Effector CD4-positive, alpha-beta T cell (primary cell): ENCODE results near the gene LRP1B.

ENCODE experiments used
- DNase-seq: peaks from one replicate; pipeline ENCODE4 v3.0.0-alpha.2; 2020

The LRP1B gene

GRCh38 chr2:140648393-140648792, 1482.4 kb downstream of the LRP1B start:
- DNase-seq = no peak

GRCh38 chr2:140643761-140644187, 1487.0 kb downstream of the LRP1B start:
- no peak for DNase-seq

- DNase-seq = no peak
These were observed 1489.7 kb downstream of the LRP1B start for GRCh38 chr2:140641163-140641562.

- no peak for DNase-seq
These were observed 1491.2 kb downstream of the LRP1B start for GRCh38 chr2:140639628-140640027.

- no peak for DNase-seq
These were observed 1500.3 kb downstream of the LRP1B start for GRCh38 chr2:140630557-140630956.

- DNase-seq = no peak
These were observed 1502.9 kb downstream of the LRP1B start for GRCh38 chr2:140627885-140628284.

GRCh38 chr2:140627136-140627535, 1503.7 kb downstream of the LRP1B start:
- no peak for DNase-seq

- no peak for DNase-seq
These were observed 1506.6 kb downstream of the LRP1B start for GRCh38 chr2:140624200-140624599.

- no peak for DNase-seq
These were observed 1509.0 kb downstream of the LRP1B start for GRCh38 chr2:140621583-140622362.

GRCh38 chr2:140604788-140605187, 1526.0 kb downstream of the LRP1B start:
- no peak for DNase-seq

GRCh38 chr2:140604096-140604495, 1526.7 kb downstream of the LRP1B start:
- no peak for DNase-seq

GRCh38 chr2:140603416-140603815, 1527.4 kb downstream of the LRP1B start:
- no peak for DNase-seq

- no peak for DNase-seq
These were observed 1529.0 kb downstream of the LRP1B start for GRCh38 chr2:140601801-140602200.

- no peak for DNase-seq
These were observed 1529.5 kb downstream of the LRP1B start for GRCh38 chr2:140601342-140601741.

GRCh38 chr2:140600116-140600515, 1530.7 kb downstream of the LRP1B start:
- no peak for DNase-seq

GRCh38 chr2:140597836-140598235, 1533.0 kb downstream of the LRP1B start:
- no peak for DNase-seq

GRCh38 chr2:140597205-140597604, 1533.6 kb downstream of the LRP1B start:
- no peak for DNase-seq

- DNase-seq = no peak
These were observed 1534.4 kb downstream of the LRP1B start for GRCh38 chr2:140596447-140596846.

GRCh38 chr2:140595107-140595506, 1535.7 kb downstream of the LRP1B start:
- no peak for DNase-seq

- DNase-seq = no peak
These were observed 1537.7 kb downstream of the LRP1B start for GRCh38 chr2:140593132-140593531.

- no peak for DNase-seq
These were observed 1541.1 kb downstream of the LRP1B start for GRCh38 chr2:140589696-140590095.

GRCh38 chr2:140589273-140589672, 1541.5 kb downstream of the LRP1B start:
- DNase-seq = no peak

GRCh38 chr2:140586379-140586778, 1544.4 kb downstream of the LRP1B start:
- DNase-seq = no peak

- DNase-seq = no peak
These were observed 1545.8 kb downstream of the LRP1B start for GRCh38 chr2:140585016-140585415.

- DNase-seq = no peak
These were observed 1546.3 kb downstream of the LRP1B start for GRCh38 chr2:140584471-140584870.
